HG03175 (cell line): ENCODE results near the gene HDAC4.

Experiments
- ATAC-seq: cut with Tn5 transposase; IDR thresholded peaks from one replicate; pipeline ENCODE4 v1.9.1; 2021; ENCODE audit warnings: mild to moderate bottlenecking, moderate library complexity; ENCODE audit not compliant: unreplicated experiment

The HDAC4 gene

GRCh38 chr2:239329972-239330572, 70.7 kb downstream of the HDAC4 start:
- ATAC-seq: no peak

DNA sequence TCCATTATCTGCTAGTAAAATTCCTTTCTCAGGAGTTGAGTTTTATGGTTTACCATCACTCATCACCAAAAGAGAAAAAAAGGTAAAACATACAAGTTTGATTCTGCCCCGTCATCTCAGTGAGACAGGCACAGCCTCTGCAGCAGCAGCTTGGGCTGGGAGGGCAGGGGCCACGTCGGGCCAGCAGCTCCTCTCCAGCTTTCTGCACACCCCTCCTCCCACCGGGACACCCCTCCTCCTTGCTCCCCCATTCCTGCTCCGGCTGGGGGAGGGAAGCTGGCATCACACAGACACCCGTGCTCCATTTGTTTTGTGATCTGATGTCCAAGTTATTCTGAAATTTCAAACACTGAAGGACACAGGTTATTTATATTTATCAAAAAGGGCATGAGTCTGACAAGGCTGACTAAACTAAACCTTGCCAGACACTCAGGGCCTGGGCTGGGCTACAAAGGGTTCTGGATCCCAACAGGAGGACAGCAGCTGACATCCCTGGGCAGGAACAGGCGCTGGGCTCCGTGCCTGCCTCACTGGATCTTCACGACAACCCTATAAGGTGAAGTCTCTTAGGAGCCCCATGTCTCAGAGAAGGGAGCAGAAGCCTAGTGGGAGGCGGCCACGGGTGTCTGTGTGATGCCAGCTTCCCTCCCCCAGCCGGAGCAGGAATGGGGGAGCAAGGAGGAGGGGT, 71.4 kb downstream of the HDAC4 start:
- no peak for ATAC-seq

- no peak for ATAC-seq
Measured at GRCh38 chr2:239328351-239329191, 72.2 kb downstream of the HDAC4 start.

GRCh38 chr2:239327536-239328350, 73.1 kb downstream of the HDAC4 start:
- ATAC-seq: no peak

DNA sequence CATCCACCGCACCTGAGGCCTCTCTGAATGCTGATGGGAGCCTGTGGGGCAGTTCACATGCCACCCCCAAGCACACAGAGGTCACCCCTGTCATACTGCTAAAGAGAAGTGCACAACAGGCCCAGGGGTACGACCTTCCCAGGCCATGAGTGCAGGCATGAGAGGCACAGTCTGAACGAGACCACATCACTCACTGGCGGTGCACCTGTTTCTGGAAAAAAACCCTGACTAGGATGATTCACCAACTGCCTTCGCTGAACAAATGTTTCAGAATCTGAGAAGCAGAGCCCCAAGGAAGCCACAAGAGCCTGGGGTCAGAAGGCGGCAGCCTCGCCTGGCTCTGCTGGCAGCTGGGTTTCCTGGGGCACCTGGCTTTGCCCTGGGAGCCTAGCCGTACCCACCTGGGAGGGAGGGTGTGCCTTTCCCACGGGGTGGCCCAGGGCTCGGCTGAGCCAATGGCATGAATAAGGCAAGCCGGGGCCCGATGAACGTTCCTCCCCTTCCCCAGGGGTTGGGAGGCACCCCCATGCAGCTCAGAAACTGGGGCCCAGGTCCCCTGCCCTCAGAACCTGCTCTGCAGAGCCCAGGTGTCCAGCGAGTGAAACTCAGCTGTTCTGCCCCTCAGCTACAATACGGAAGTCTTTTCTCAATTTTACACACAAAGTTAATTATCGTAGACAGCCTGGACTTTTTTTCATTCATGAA, 73.8 kb downstream of the HDAC4 start:
- no peak for ATAC-seq

DNA sequence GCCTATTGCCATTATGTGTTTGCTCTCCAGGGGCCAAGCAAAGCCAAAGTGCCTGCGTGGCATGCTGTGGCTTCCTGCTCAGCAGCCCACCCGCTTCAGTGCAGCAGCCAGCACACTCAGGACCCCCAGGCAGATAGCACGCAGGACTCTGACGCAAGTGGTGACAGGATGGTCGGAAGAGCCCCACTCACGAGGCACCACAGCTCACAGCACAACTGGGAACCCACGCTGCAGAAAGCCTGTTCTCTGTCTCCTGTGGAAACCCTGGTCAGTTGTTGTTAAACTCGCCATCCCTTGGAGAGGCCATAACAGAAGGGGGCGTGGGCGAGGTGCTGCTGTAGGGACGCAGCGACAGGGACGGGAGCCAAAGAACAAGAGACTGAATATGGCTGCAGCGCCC, 76.4 kb downstream of the HDAC4 start:
- ATAC-seq: no peak

DNA sequence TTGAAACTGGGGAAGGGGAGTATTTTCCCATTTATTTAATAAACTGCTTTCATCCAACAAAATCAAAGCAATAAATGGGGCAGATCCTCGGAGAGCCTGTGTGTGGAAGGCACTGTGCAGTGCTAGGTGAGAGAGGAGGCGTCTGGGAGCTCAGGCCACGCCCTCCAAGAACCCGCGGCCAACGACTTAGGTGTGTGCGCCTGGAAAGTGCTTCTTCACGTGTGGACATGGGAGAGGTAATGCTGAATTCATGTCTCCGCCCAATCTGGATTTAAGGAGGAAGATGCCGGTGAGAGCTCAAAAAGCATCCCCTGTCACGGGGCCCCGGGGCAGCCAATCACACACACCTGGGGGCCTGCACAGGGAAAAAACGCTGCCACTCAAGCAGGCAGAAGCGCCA, 77.4 kb downstream of the HDAC4 start:
- no peak for ATAC-seq

GRCh38 chr2:239322416-239323086, 78.3 kb downstream of the HDAC4 start:
- no peak for ATAC-seq

DNA sequence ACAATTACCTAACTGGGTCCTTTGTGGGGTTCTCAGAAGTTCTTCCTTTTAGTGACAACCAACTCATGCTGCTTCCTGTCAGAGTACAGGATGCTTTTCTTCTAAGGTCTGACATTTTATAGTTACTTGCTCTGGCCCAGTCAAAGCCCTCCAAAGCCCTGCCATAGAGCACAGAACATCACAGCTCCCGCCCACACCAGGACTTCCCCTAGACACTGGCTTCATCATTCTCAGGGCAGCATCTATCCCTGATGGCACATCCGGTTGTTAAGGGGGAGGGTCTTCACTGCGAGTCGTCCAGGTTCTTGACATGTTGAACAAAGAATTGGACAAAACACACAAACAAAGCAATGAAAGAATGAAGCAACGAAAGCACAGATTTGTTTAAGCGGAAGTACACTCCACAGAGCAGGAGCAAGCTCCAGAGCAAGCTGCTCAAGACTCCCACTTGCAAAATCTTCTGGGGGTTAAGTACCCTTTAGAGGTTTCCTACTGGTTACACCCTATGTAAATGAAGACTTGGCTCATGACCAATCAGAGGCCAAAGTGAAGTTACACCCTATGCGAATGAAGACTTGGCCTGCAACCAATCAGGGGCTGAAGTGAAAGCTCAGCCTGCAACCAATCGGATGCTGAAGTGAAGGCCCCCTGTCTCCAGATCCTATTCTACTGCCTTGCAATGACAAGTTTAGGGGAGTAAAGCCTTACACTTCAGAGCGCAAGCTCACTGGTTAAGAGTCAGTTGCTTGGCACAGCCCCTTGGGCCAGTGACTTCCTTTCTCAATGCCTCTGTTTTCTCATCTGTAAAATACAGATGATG, 79.0 kb downstream of the HDAC4 start:
- ATAC-seq: no peak

- ATAC-seq: no peak
Measured at GRCh38 chr2:239318790-239319661, 81.8 kb downstream of the HDAC4 start.

GRCh38 chr2:239318151-239318611, 82.6 kb downstream of the HDAC4 start:
- no peak for ATAC-seq

DNA sequence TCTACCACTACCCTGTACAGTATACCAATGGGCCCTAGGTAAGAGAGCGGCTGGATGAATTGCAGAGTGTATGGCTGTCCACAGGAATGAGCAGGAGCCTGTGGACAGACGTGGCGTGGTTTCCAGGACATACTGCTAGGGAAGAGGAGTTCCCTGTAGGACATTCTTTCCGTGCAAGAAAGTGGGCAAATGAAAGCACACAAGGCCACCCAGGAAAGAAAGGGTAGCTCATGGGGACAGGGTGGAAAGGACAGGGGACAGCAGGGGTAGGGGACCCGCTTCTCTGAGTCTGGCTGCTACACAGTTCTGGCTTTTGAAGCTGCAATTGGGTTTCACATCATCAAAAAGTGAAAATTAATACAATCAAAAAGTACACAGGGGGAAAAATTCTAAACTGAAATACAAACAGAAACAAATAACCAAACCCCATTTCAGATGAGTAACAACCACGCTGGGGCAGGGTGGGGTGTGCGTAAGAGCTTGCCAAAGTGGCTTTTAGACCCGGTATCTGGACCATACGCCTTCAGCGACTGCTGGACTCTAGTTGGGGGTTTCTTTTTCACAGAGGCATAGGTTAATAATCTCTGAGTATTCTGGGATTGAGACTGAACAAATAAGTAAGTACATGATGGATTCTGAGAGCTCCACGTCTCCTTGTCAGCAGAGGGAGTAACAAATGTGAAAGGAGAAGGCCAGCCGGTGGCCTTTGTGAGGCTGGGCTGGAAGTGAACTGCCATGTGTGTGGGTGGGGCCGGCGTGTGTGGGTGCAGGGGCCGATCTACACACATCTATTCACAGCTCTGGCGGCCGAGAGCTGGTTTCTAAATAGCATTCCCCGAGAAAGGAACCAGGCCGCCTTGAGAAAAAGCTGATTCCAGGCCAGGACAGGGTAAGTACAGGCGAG, 84.0 kb downstream of the HDAC4 start:
- no peak for ATAC-seq

DNA sequence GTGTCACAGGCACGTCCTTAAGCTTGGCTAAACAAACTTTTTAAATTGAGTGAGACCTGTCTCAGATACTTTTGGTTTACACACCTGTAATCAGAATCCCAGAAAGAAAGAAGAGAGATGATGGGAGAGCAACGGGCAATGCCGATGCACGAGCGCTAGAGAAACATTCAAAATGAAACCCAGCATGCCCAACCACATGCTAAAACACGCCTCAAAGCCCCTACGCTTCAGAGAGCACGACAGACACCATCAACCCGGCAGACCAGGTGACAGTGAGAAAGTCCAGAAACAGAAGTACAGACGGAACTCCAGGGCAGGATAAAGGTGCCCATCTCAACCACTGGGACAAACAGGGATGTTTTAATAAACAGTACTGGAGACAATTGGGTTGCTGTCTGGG, 85.5 kb downstream of the HDAC4 start:
- ATAC-seq: peak; percentile 59

- ATAC-seq: no peak
Measured at GRCh38 chr2:239313776-239314175, 87.0 kb downstream of the HDAC4 start.

DNA sequence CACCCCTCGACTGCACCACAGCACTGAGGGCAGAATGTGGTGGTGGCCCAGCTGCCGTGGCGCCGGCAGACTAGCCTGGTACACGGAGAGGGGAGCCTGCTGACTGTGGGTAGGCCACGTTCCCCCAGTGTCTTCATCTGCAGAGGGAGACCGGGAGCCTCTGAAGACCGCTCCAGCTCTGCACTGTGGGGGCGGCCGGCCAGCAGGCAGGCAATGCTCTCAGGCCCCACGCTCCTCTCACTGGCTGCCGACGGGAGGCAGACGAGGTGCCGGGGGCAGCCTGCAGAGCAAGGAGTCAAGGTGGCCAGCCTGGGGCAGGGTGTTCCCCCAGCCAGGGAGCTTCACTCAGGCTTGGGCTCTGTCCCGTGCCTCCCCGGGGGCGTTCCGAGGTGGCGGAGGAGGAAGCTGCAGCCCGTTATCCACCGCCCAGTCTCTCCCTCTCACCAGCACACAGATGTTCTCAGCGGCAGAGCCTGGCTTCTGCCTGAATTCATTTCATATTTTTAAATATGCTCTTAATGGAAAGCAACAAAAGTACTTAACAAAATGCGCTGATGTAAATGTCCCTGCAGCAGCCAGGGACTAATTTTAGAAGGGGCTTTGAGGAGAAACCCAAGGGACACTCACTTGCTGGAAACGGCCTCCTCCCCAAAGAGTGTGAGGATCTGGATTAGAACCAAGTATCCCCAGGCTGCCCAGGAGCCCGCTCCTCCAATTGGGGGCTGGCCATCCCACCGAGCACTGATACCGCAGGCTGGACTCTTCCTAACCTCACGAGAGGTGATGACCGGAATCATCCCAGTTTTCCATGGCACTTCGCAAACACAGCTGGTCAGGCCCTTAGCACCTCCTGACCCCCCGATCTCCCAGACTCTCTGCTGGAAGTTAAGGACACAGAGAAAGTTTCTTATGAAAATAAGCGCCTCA, 87.8 kb downstream of the HDAC4 start:
- no peak for ATAC-seq

GRCh38 chr2:239312081-239312511, 88.7 kb downstream of the HDAC4 start:
- no peak for ATAC-seq
